Esophagus squamous epithelium (tissue), 5 donors: ENCODE measurements around the gene FMNL3. TPM values are rescaled to one million over a fixed set of nuclear protein-coding genes. Genes with fewer than 3 reads are reported as not detected.

Experiments used
- DNase-seq: peaks from one replicate; lab custom pipeline; 2025; lab: John Stamatoyannopoulos, UW
- H3K27ac ChIP-seq, 4 donors: fragments of 200-600 bp; sonication (generic); one replicate each; pipeline ENCODE4 v1.5.1; 2016 to 2019; ENCODE audit warnings: mild to moderate bottlenecking in 1 of 4
- H3K27me3 ChIP-seq, 4 donors: fragments of 200-600 bp; sonication (generic); 1 replicate in 3 of 4; 2 replicates in 1 of 4; pipeline versions ENCODE4 v1.5.1 to v1.6.0; 2017 to 2021; ENCODE audit warnings: antibody characterized with exemption in 1 of 4
- H3K36me3 ChIP-seq, 3 donors: fragments of 200-600 bp; sonication (generic); one replicate each; pipeline ENCODE4 v1.5.1; 2016 to 2019
- H3K4me1 ChIP-seq, 3 donors: fragments of 200-600 bp; sonication (generic); one replicate each; pipeline ENCODE4 v1.5.1; 2017 to 2019
- H3K4me3 ChIP-seq, 4 donors: fragments of 200-600 bp; sonication (generic); 1 replicate in 3 of 4; 2 replicates in 1 of 4; pipeline ENCODE4 v1.5.1; 2016 to 2019; ENCODE audit warnings: mild to moderate bottlenecking in 2 of 4, moderate library complexity in 1 of 4
- H3K9me3 ChIP-seq, 3 donors: fragments of 200-600 bp; sonication (generic); one replicate each; pipeline ENCODE4 v1.5.1; 2016 to 2019
- CTCF ChIP-seq, 6 experiments: fragments of 450-650 bp in 4 of 6; fragments of 200-600 bp in 2 of 6; sonication (generic) in 2 of 6; IDR thresholded peaks; one replicate each; pipeline ENCODE4 v1.5.1; 2016 to 2019; ENCODE audit warnings: antibody characterized with exemption in 6 of 6, mild to moderate bottlenecking in 4 of 6, moderate library complexity in 4 of 6
- POLR2A ChIP-seq, 4 donors: fragments of 450-650 bp; IDR thresholded peaks; one replicate each; pipeline ENCODE4 v1.6.1; 2017; ENCODE audit warnings: antibody characterized with exemption in 4 of 4, mild to moderate bottlenecking in 4 of 4, moderate library complexity in 3 of 4
- WGBS, 2 donors: methylation state at CpG; one replicate each; pipeline ENCODE4 v1.1.5; 2018; 5-methylcytosine and 5-hydroxymethylcytosine counted together
- intact Hi-C: fragments of 100-400 bp; cut with DNase I; formaldehyde crosslinking; loops from one replicate; pipeline ENCODE4 v1.15.0; 2022
- total RNA-seq, 4 donors: library from RNA; depleted of rRNA; stranded (reverse); fragments of >200 nt; gene quantifications; one replicate each; pipeline ENCODE4 v1.1.0, GENCODE V29; 2016
- donor health status: DM: yes; HTN: yes; CAD: no.

The FMNL3 gene
- total RNA-seq, 4 donors from 2014 or later, result 5.2 to 7.6 (median 5.8) TPM

GRCh38 chr12:49646871-49647654 is 60.1 kb downstream of the FMNL3 start:
- no peak for DNase-seq
- 70 to 79% methylated on average over 9 to 10 of the region's 12 CpGs for WGBS, 2 donors
- H3K9me3 ChIP-seq, result no peaks in the 10 kb centered on the region

GRCh38 chr12:49646331-49646830 is 60.8 kb downstream of the FMNL3 start:
- TF ChIP-seq POLR2A (IDR thresholded peaks at IDR 0.05) (no peak), CTCF (IDR thresholded peaks at IDR 0.05) (no peak)
- peaks cover 0 to 76% (median 33%) of the 10 kb centered on the region in 3 donors for H3K4me1 ChIP-seq
- H3K27ac ChIP-seq, result peak overlapping the region in 1 of 4 donors; percentile 16
- intact Hi-C loops, result loop anchor here (5.0 kb wide), 1 partner anchor 61 kb away; the partner anchor contains the start of gene FMNL3
- H3K36me3 ChIP-seq, result peaks cover 0 to 91% (median 0%) of the 10 kb centered on the region in 3 donors
- H3K27me3 ChIP-seq, result no peaks in the 10 kb centered on the region
- DNase-seq, result no peak
- WGBS, 2 donors, result 77% methylated on average over 5 of the region's 7 CpGs; no CpG with 5 or more reads in 1 of the 2 donors
- no peaks in the 10 kb centered on the region for H3K9me3 ChIP-seq
- no peak overlapping the region for H3K4me3 ChIP-seq

More at GRCh38 chr12:49646871-49647654, 60.1 kb downstream of the FMNL3 start:
- Histone ChIP-seq H3K27me3 (no peaks in the 10 kb centered on the region), H3K36me3 (peaks cover 0 to 91% (median 0%) of the 10 kb centered on the region in 3 donors), H3K27ac (peak overlapping the region in 2 of 4 donors; percentile 39 to 58), H3K4me1 (peaks cover 0 to 69% (median 29%) of the 10 kb centered on the region in 3 donors), H3K4me3 (no peak overlapping the region)
- intact Hi-C loops, result loop anchor here (5.0 kb wide), 1 partner anchor 60 kb away; the partner anchor contains the start of gene FMNL3
- TF ChIP-seq POLR2A (IDR thresholded peaks at IDR 0.05), result no peak
- no peak for TF ChIP-seq CTCF (IDR thresholded peaks at IDR 0.05)

GRCh38 chr12:49645146-49646039 is 61.8 kb downstream of the FMNL3 start:
- Histone ChIP-seq H3K27ac (peak overlapping the region in 1 of 4 donors; percentile 81), H3K4me1 (peaks cover 0 to 76% (median 33%) of the 10 kb centered on the region in 3 donors), H3K4me3 (no peak overlapping the region), H3K9me3 (no peaks in the 10 kb centered on the region), H3K27me3 (no peaks in the 10 kb centered on the region), H3K36me3 (peaks cover 0 to 83% (median 0%) of the 10 kb centered on the region in 3 donors)
- TF ChIP-seq POLR2A (IDR thresholded peaks at IDR 0.05) (no peak), CTCF (IDR thresholded peaks at IDR 0.05) (no peak)
- intact Hi-C loops, result loop anchor here (5.0 kb wide), 1 partner anchor 62 kb away; the partner anchor contains the start of gene FMNL3
- WGBS, 2 donors, result 78 to 86% methylated on average over 1 to 3 of the region's 6 CpGs
- DNase-seq, result no peak

- 0% methylated on average over 2 of the region's 2 CpGs for WGBS, 2 donors
- H3K9me3 ChIP-seq, result no peaks in the 10 kb centered on the region
- no peak for TF ChIP-seq POLR2A (IDR thresholded peaks at IDR 0.05)
- peak; percentile 81 to 95 (median 91) for TF ChIP-seq CTCF (IDR thresholded peaks at IDR 0.05)
- intact Hi-C loops, result no loop called here
- no peak overlapping the region for H3K4me3 ChIP-seq
- peaks cover 0 to 83% (median 0%) of the 10 kb centered on the region in 3 donors for H3K36me3 ChIP-seq
- H3K27ac ChIP-seq, result peak overlapping the region in 3 of 4 donors; percentile 36 to 81 (median 61)
- peaks cover 0 to 76% (median 33%) of the 10 kb centered on the region in 3 donors for H3K4me1 ChIP-seq
- no peaks in the 10 kb centered on the region for H3K27me3 ChIP-seq
- DNase-seq, result no peak
Observed at GRCh38 chr12:49644620-49644994, 62.6 kb downstream of the FMNL3 start.
